A549 (cell line): ENCODE data around the gene CPA4. TPM values are rescaled to one million over a fixed set of nuclear protein-coding genes. Genes with fewer than 3 reads are reported as not detected.

Experiments
- ATAC-seq, 2 experiments: fragments of 200-7000 bp in 1 of 2; fragments of >200 bp in 1 of 2; cut with Nextera tagmentation in 1 of 2; cut with Tn5 transposase in 1 of 2; 3 replicates each; pipeline versions ENCODE4 v1.8.0 to v1.9.1; 2018 to 2020; ENCODE audit warnings: mild to moderate bottlenecking in 1 of 2, moderate library complexity in 1 of 2
- CTCF ChIA-PET: fragments of 300-600 bp; sonication (Branson Sonifier 250); formaldehyde crosslinking; extraction: SDS; loops from one replicate; lab custom pipeline; 2021; ENCODE audit warnings: antibody characterized with exemption, inconsistent platforms; lab: Yijun Ruan, JAX
- POLR2A ChIA-PET: fragments of 350-600 bp; formaldehyde crosslinking; extraction: SDS; loops from one replicate; lab custom pipeline; 2021; ENCODE audit warnings: antibody characterized with exemption, inconsistent platforms; lab: Yijun Ruan, JAX
- DNase-seq, 2 experiments: peaks; one replicate each; pipeline versions ENCODE4 v3.0.0 to v3.0.0-alpha.2; 2011 to 2016; ENCODE audit warnings: low read depth in 1 of 2, low spot score in 1 of 2
- FAIRE-seq: peaks from 2 replicates; lab custom pipeline; 2011; peaks lifted over from hg19 to GRCh38; lab: Jason Lieb, UNC
- H3K27ac ChIP-seq, 2 experiments: fragments of >200 bp; sonication (Bioruptor Twin); formaldehyde crosslinking; 3 replicates each; pipeline ENCODE4 v1.5.1; 2016 to 2017
- H3K4me1 ChIP-seq: fragments of >200 bp; sonication (Bioruptor Twin); formaldehyde crosslinking; 3 replicates; pipeline ENCODE4 v1.6.1; 2016
- H3K4me2 ChIP-seq: fragments of >200 bp; sonication (Bioruptor Twin); formaldehyde crosslinking; 3 replicates; pipeline ENCODE4 v1.6.1; 2016
- H3K4me3 ChIP-seq: fragments of >200 bp; sonication (Bioruptor Twin); formaldehyde crosslinking; 3 replicates; pipeline ENCODE4 v1.5.1; 2016
- H3K9me3 ChIP-seq: fragments of >200 bp; sonication (Bioruptor Twin); formaldehyde crosslinking; 3 replicates; pipeline ENCODE4 v1.6.1; 2016
- BHLHE40 ChIP-seq: IDR thresholded peaks from 2 replicates; pipeline ENCODE4 v1.6.1; 2012; ENCODE audit warnings: low read depth, low read length, inconsistent platforms
- CBX2 ChIP-seq: fragments of 200-600 bp; sonication (generic); IDR thresholded peaks from 2 replicates; pipeline ENCODE4 v1.6.1; 2016; ENCODE audit warnings: low read depth, mild to moderate bottlenecking, borderline replicate concordance
- CBX8 ChIP-seq: fragments of 200-600 bp; sonication (generic); IDR thresholded peaks from 2 replicates; pipeline ENCODE4 v1.6.1; 2016
- CEBPB ChIP-seq, 2 experiments: fragments of >200 bp in 1 of 2; sonication (Bioruptor Twin) in 1 of 2; formaldehyde crosslinking in 1 of 2; IDR thresholded peaks; 2 replicates each; pipeline ENCODE4 v1.6.1; 2012 to 2016
- FOSL2 ChIP-seq, 2 experiments: fragments of 450-650 bp in 1 of 2; fragments of >200 bp in 1 of 2; sonication (Bioruptor Twin) in 1 of 2; formaldehyde crosslinking; IDR thresholded peaks; 2 replicates each; pipeline versions ENCODE4 v1.5.0 to v1.6.1; 2016 to 2020; ENCODE audit warnings: mild to moderate bottlenecking in 1 of 2, moderate library complexity in 1 of 2
- HDAC2 ChIP-seq: fragments of 200-600 bp; sonication (generic); IDR thresholded peaks from 2 replicates; pipeline ENCODE4 v1.6.1; 2016
- JUN ChIP-seq, 2 experiments: fragments of >200 bp; sonication (Bioruptor Twin); formaldehyde crosslinking; IDR thresholded peaks; 2 replicates in 1 of 2; 3 replicates in 1 of 2; pipeline ENCODE4 v1.6.1; 2016 to 2017
- JUNB ChIP-seq: fragments of >200 bp; sonication (Bioruptor Twin); formaldehyde crosslinking; IDR thresholded peaks from 2 replicates; pipeline ENCODE4 v1.6.1; 2016
- MAFK ChIP-seq: fragments of 450-650 bp; IDR thresholded peaks from 2 replicates; pipeline ENCODE4 v1.6.1; 2014; ENCODE audit not compliant: partially characterized antibody
- MAZ ChIP-seq: fragments of 150-350 bp; IDR thresholded peaks from 2 replicates; pipeline ENCODE4 v1.6.1; 2014; ENCODE audit warnings: antibody characterized with exemption, low read depth, low read length, borderline replicate concordance
- NPAS2 ChIP-seq: fragments of 250-450 bp; sonication (Bioruptor Pico); IDR thresholded peaks from 2 replicates; pipeline ENCODE4 v1.8.0; 2022; ENCODE audit warnings: mild to moderate bottlenecking, moderate library complexity, borderline replicate concordance
- POLR2AphosphoS2 ChIP-seq: conservative IDR thresholded peaks from 2 replicates; pipeline ENCODE4 v1.6.1; 2012; ENCODE audit warnings: low read length, improper control_type of control experiment, inconsistent platforms
- RAD21 ChIP-seq, 2 experiments: fragments of >200 bp in 1 of 2; sonication (Bioruptor Twin) in 1 of 2; formaldehyde crosslinking in 1 of 2; IDR thresholded peaks in 1 of 2; conservative IDR thresholded peaks in 1 of 2; 2 replicates in 1 of 2; 3 replicates in 1 of 2; pipeline ENCODE4 v1.6.1; 2012 to 2018; ENCODE audit warnings: inconsistent platforms in 1 of 2
- ZC3H11A ChIP-seq: fragments of 450-650 bp; IDR thresholded peaks from 2 replicates; pipeline ENCODE4 v1.6.1; 2014; ENCODE audit warnings: antibody characterized with exemption, mild to moderate bottlenecking
- ZFP36 ChIP-seq: fragments of 450-650 bp; IDR thresholded peaks from 2 replicates; pipeline ENCODE4 v1.6.1; 2014; ENCODE audit warnings: borderline replicate concordance; ENCODE audit not compliant: partially characterized antibody
- ZNF302 ChIP-seq: fragments of 250-450 bp; sonication (Bioruptor Pico); IDR thresholded peaks from 2 replicates; pipeline ENCODE4 v1.9.0; 2021; ENCODE audit warnings: inconsistent platforms, mild to moderate bottlenecking, moderate library complexity
- WGBS: methylation state at CpG from one replicate; pipeline ENCODE4 v1.1.6; 2017; ENCODE audit errors: missing lambda C conversion rate; 5-methylcytosine and 5-hydroxymethylcytosine counted together
- polyA plus RNA-seq, 4 experiments: library from polyadenylated mRNA; depleted of rRNA in 3 of 4; stranded (reverse); fragments of >200 nt; fragmentation: RNase III in 1 of 4; extraction: RNeasy Plus Mini Kit Qiagen cat#74134 plus additional on column Dnase treatment in 1 of 4; gene quantifications; 2 replicates in 3 of 4; 3 replicates in 1 of 4; pipeline ENCODE4 v1.2.3, GENCODE V29; 2011 to 2017
- TF ChIP-seq, protein P1 (sequence below): fragments of 450-650 bp; IDR thresholded peaks from 2 replicates; pipeline ENCODE4 v1.6.1; 2014; ENCODE audit warnings: antibody characterized with exemption
- TF ChIP-seq, protein P2 (sequence below): fragments of 250-450 bp; sonication (Bioruptor Pico); IDR thresholded peaks from 2 replicates; pipeline ENCODE4 v1.5.0; 2021; ENCODE audit warnings: mild to moderate bottlenecking, moderate library complexity, borderline replicate concordance
- TF ChIP-seq, protein P3 (sequence below): IDR thresholded peaks from 2 replicates; pipeline ENCODE4 v1.6.1; 2012
- TF ChIP-seq, protein P4 (sequence below): fragments of >200 bp; sonication (Bioruptor Twin); formaldehyde crosslinking; IDR thresholded peaks from 3 replicates; pipeline ENCODE4 v1.5.1; 2016

Gene CPA4
- polyA plus RNA-seq, 2 of the 4 experiments (the other 2 are of a cell fraction): 1.0 to 7.7 TPM

DNA sequence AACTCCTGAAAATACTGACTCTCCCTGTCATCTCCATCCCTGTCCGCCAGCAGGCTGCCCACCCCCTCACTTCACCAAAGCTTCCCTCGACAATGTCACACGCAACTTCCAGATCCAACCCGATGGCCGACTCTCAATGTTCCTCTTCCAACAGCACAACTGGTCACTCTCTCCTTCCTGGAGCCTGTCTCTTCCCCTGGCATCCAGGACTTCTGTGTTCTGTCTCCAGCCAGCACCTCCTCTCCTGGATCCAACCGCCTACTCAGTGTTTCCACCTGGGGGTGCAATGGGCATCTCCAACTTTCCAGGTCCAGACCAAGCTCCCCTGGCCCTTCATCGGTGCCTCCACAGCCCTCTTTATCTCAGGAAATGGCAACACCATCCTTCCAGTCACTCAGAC lies 60.2 kb downstream of the CPA4 start:
- DNase-seq: no peak
- POLR2A ChIA-PET: interaction anchor here (0.6 kb wide), 1 partner anchor 387 kb away, joined by 3 read pairs; no protein-coding TSS in a partner anchor
- Histone ChIP-seq H3K9me3 (no peaks in the 10 kb centered on the region), H3K4me3 (no peak overlapping the region), H3K27ac (0 out of 6 replicates have a peak overlapping the region, but pooled peaks of 1 of the 2 experiments have one; percentile 24)
- TF ChIP-seq CBX2 (no peak), ZNF302 (no peak), NPAS2 (CRISPR knock-in tag) (no peak), ZC3H11A (no peak), BHLHE40 (no peak), CBX8 (no peak), HDAC2 (no peak), MAZ (no peak), ZFP36 (no peak), POLR2AphosphoS2 (no peak), MAFK (no peak)
- TF ChIP-seq, protein P1, sequence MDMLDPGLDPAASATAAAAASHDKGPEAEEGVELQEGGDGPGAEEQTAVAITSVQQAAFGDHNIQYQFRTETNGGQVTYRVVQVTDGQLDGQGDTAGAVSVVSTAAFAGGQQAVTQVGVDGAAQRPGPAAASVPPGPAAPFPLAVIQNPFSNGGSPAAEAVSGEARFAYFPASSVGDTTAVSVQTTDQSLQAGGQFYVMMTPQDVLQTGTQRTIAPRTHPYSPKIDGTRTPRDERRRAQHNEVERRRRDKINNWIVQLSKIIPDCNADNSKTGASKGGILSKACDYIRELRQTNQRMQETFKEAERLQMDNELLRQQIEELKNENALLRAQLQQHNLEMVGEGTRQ: no peak
- TF ChIP-seq, all 56 proteins: peak for 0
- Histone ChIP-seq H3K4me1 (peaks cover 29% of the 10 kb centered on the region), H3K4me2 (peak overlapping the region; percentile 68; the same call in 1 of the 3 replicates)
- WGBS: 86% methylated on average over 7 of the region's 7 CpGs
- CTCF ChIA-PET: interaction anchor here (0.8 kb wide), 1 partner anchor 15 kb away, joined by 3 read pairs; no protein-coding TSS in a partner anchor
- FAIRE-seq (no peak), ATAC-seq (0 out of 6 replicates have a peak, but pooled peaks of 1 of the 2 experiments have one; percentile 25)

DNA sequence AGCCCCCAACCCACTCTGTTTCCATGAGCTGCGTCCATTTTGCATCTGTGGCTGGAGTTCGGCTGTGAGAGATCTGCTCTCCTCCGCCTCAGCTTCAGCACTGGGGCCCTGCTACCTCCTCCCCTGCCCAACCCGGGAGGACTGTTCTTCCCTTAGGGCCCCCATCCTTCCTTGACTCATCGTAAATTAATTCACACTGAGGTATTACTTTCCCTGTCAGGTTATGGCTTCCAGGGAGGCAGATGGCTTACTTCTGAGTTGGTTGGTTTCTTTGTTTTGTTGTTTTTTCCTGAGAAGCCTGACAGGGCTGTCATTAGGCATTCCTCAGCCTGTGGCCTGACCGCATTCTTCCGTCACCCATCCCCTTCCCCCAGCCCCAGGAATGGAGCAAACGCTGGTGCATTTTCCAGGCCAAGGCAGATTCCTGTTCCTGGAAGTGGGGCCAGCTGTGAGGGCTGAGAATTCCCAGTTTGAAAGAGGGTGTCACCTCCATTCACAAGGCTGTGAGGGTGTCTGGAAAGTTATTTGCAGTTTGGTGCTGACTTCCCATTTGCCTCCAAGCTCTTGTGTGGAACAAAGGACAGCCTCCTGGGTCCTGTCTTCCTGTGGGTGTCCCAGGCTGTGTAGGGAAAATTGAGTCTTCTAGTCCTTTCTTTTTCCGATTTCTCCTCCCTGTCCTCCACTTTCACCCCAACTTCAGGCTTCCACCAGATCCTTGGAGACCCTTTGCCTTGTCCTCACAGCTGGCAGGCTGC lies 63.3 kb downstream of the CPA4 start:
- peak; percentile 24 to 51 for DNase-seq
- ChIA-PET CTCF (interaction anchor here (0.8 kb wide), 1 partner anchor 284 kb away, joined by 3 read pairs; no protein-coding TSS in a partner anchor), POLR2A (no interaction called here)
- peak overlapping the region; percentile 55 for H3K4me2 ChIP-seq
- H3K9me3 ChIP-seq: peaks cover 18% of the 10 kb centered on the region; the same call in 2 of the 3 replicates
- peak overlapping the region; percentile 68 to 88 for H3K27ac ChIP-seq
- peaks cover 29% of the 10 kb centered on the region for H3K4me1 ChIP-seq
- H3K4me3 ChIP-seq: no peak overlapping the region
- no peak for FAIRE-seq
- peak; percentile 74 to 77 for ATAC-seq
- 47% methylated on average over 9 of the region's 9 CpGs for WGBS
- TF ChIP-seq, protein P2, sequence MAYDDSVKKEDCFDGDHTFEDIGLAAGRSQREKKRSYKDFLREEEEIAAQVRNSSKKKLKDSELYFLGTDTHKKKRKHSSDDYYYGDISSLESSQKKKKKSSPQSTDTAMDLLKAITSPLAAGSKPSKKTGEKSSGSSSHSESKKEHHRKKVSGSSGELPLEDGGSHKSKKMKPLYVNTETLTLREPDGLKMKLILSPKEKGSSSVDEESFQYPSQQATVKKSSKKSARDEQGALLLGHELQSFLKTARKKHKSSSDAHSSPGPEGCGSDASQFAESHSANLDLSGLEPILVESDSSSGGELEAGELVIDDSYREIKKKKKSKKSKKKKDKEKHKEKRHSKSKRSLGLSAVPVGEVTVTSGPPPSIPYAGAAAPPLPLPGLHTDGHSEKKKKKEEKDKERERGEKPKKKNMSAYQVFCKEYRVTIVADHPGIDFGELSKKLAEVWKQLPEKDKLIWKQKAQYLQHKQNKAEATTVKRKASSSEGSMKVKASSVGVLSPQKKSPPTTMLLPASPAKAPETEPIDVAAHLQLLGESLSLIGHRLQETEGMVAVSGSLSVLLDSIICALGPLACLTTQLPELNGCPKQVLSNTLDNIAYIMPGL (CRISPR knock-in tag): no peak
- TF ChIP-seq RAD21 (conservative IDR thresholded peaks at IDR 0.05 in 1 of 2, IDR thresholded peaks at IDR 0.05 in 1 of 2) (0 out of 5 replicates have a peak, but pooled peaks of 1 of the 2 experiments have one; percentile 3), JUNB (0 out of 2 replicates have a peak, but pooled peaks have one; percentile 36)
- TF ChIP-seq, protein P3, sequence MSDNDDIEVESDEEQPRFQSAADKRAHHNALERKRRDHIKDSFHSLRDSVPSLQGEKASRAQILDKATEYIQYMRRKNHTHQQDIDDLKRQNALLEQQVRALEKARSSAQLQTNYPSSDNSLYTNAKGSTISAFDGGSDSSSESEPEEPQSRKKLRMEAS: peak; percentile 39; the same call in 1 of the 2 replicates
- TF ChIP-seq, all 56 proteins: peak for 3

DNA sequence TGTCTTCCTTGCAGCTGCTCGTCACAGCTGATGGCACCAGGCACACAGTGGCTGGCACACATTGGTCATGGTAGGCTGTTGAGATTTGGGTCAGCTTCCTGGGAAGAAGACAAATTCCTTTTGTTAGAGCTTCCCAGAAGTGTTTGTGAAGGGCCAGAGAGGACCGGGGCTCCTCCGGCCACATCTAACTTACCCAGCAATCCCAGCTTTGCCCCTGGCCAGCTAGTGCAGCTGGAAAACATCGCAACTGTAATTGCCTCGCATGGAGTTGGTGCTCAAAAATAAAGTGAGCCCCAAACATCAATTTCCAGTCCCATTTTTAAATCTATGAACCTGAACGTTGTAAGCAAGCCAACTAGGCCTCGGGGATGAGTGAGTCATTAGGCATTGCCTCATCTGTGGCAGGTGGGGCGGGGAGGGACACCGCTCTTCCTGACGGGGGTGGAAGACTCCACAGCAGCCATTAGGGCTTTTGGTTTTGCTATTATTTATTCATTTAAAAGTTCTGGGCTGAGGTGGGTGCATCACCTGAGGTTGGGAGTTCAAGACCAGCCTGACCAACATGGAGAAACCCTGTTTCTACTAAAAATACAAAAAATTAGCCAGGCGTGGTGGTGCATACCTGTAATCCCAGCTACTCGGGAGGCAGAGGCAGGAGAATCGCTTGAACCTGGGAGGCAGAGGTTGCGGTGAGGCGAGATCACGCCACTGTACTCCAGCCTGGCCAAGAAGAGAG lies 64.1 kb downstream of the CPA4 start:
- FAIRE-seq (no peak), DNase-seq (peak; percentile 50 to 56), ATAC-seq (peak; percentile 45 to 60; a peak in 5 of 6 replicates)
- Histone ChIP-seq H3K9me3 (peaks cover 18% of the 10 kb centered on the region; the same call in 2 of the 3 replicates), H3K4me1 (peaks cover 29% of the 10 kb centered on the region), H3K4me2 (peak overlapping the region; percentile 55), H3K27ac (peak overlapping the region; percentile 68 to 88), H3K4me3 (no peak overlapping the region)
- WGBS: 60% methylated on average over 16 of the region's 16 CpGs
- TF ChIP-seq FOSL2 (IDR thresholded peaks at IDR 0.05) (peak; percentile 75), FOSL2 (CRISPR knock-in tag; IDR thresholded peaks at IDR 0.05) (peak; percentile 58), CEBPB (IDR thresholded peaks at IDR 0.05) (peak; percentile 63 to 90), JUN (IDR thresholded peaks at IDR 0.05) (no peak)
- TF ChIP-seq, protein P4, sequence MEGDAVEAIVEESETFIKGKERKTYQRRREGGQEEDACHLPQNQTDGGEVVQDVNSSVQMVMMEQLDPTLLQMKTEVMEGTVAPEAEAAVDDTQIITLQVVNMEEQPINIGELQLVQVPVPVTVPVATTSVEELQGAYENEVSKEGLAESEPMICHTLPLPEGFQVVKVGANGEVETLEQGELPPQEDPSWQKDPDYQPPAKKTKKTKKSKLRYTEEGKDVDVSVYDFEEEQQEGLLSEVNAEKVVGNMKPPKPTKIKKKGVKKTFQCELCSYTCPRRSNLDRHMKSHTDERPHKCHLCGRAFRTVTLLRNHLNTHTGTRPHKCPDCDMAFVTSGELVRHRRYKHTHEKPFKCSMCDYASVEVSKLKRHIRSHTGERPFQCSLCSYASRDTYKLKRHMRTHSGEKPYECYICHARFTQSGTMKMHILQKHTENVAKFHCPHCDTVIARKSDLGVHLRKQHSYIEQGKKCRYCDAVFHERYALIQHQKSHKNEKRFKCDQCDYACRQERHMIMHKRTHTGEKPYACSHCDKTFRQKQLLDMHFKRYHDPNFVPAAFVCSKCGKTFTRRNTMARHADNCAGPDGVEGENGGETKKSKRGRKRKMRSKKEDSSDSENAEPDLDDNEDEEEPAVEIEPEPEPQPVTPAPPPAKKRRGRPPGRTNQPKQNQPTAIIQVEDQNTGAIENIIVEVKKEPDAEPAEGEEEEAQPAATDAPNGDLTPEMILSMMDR: no peak
- CTCF ChIA-PET: no interaction called here
- POLR2A ChIA-PET: no interaction called here
